ENCODE results near the gene PARP14.

The PARP14 gene

GRCh38 chr3:122719273-122719921 lies 38.8 kb downstream of the PARP14 start:
- H3K27me3 ChIP-seq = no peaks in the 10 kb centered on the region
- peaks cover 4 to 7% of the 10 kb centered on the region in 2 experiments for H3K4me1 ChIP-seq (ENCODE audit: control insufficient read depth in 1 of 2, insufficient read depth in 1 of 2, low read depth in 1 of 2, low read length in 1 of 2)
- peaks cover 67% of the 10 kb centered on the region for H3K36me3 ChIP-seq
- H3K4me3 ChIP-seq (ENCODE audit: low read depth in 1 of 2, low read length in 1 of 2) = no peak overlapping the region
- TF ChIP-seq CTCF (IDR thresholded peaks at IDR 0.05) = no peak
- no peak overlapping the region for H3K27ac ChIP-seq
- no peaks in the 10 kb centered on the region for H3K9me3 ChIP-seq

- peaks cover 4 to 7% of the 10 kb centered on the region in 2 experiments for H3K4me1 ChIP-seq (ENCODE audit: control insufficient read depth in 1 of 2, insufficient read depth in 1 of 2, low read depth in 1 of 2, low read length in 1 of 2)
- peaks cover 37% of the 10 kb centered on the region for H3K36me3 ChIP-seq
- no peak overlapping the region for H3K27ac ChIP-seq
- no peak for TF ChIP-seq CTCF (IDR thresholded peaks at IDR 0.05)
- no peaks in the 10 kb centered on the region for H3K9me3 ChIP-seq
- H3K4me3 ChIP-seq (ENCODE audit: low read depth in 1 of 2, low read length in 1 of 2) = no peak overlapping the region
- no peaks in the 10 kb centered on the region for H3K27me3 ChIP-seq
Observed at GRCh38 chr3:122725106-122725505, 44.5 kb downstream of the PARP14 start.

- no peak overlapping the region for H3K4me3 ChIP-seq (ENCODE audit: low read depth in 1 of 2, low read length in 1 of 2)
- H3K4me1 ChIP-seq (ENCODE audit: control insufficient read depth in 1 of 2, insufficient read depth in 1 of 2, low read depth in 1 of 2, low read length in 1 of 2) = no peaks in the 10 kb centered on the region
- H3K36me3 ChIP-seq = peaks cover 36% of the 10 kb centered on the region
- TF ChIP-seq CTCF (IDR thresholded peaks at IDR 0.05) = no peak
- H3K27me3 ChIP-seq = no peaks in the 10 kb centered on the region
- H3K9me3 ChIP-seq = no peaks in the 10 kb centered on the region
- H3K27ac ChIP-seq = no peak overlapping the region
Observed at GRCh38 chr3:122727294-122727693, 46.7 kb downstream of the PARP14 start.

- Histone ChIP-seq H3K36me3 (peaks cover 33% of the 10 kb centered on the region), H3K27me3 (no peaks in the 10 kb centered on the region), H3K4me3 (ENCODE audit: low read depth in 1 of 2, low read length in 1 of 2) (no peak overlapping the region), H3K9me3 (no peaks in the 10 kb centered on the region), H3K4me1 (ENCODE audit: control insufficient read depth in 1 of 2, insufficient read depth in 1 of 2, low read depth in 1 of 2, low read length in 1 of 2) (no peaks in the 10 kb centered on the region), H3K27ac (no peak overlapping the region)
- no peak for TF ChIP-seq CTCF (IDR thresholded peaks at IDR 0.05)
Observed at GRCh38 chr3:122727766-122728165, 47.1 kb downstream of the PARP14 start.

- Histone ChIP-seq H3K36me3 (peaks cover 33% of the 10 kb centered on the region), H3K4me3 (ENCODE audit: low read depth in 1 of 2, low read length in 1 of 2) (no peak overlapping the region), H3K27ac (no peak overlapping the region), H3K27me3 (no peaks in the 10 kb centered on the region), H3K9me3 (no peaks in the 10 kb centered on the region), H3K4me1 (ENCODE audit: control insufficient read depth in 1 of 2, insufficient read depth in 1 of 2, low read depth in 1 of 2, low read length in 1 of 2) (no peaks in the 10 kb centered on the region)
- TF ChIP-seq CTCF (IDR thresholded peaks at IDR 0.05) = no peak
Observed at GRCh38 chr3:122728186-122728585, 47.5 kb downstream of the PARP14 start.
